GM12891 (cell line): ENCODE measurements around the gene RFX6.

ENCODE experiments used
- PAX5 ChIP-seq: IDR thresholded peaks from 2 replicates; pipeline ENCODE4 v1.6.1; 2011; ENCODE audit warnings: low read length, moderate library complexity, mild to moderate bottlenecking; ENCODE audit not compliant: insufficient read depth, severe bottlenecking
- POLR2A ChIP-seq: IDR thresholded peaks from 2 replicates; pipeline ENCODE4 v1.6.1; 2011; ENCODE audit warnings: low read depth, low read length, control low read depth
- POLR2AphosphoS5 ChIP-seq: IDR thresholded peaks from 2 replicates; pipeline ENCODE4 v1.6.1; 2011; ENCODE audit warnings: low read depth, low read length, control low read depth
- POU2F2 ChIP-seq: IDR thresholded peaks from 2 replicates; pipeline ENCODE4 v1.6.1; 2011; ENCODE audit warnings: low read depth, mild to moderate bottlenecking, control low read depth, low read length, moderate library complexity
- SPI1 ChIP-seq: IDR thresholded peaks from 2 replicates; pipeline ENCODE4 v1.6.1; 2011; ENCODE audit warnings: low read depth, low read length, control low read depth
- TAF1 ChIP-seq: IDR thresholded peaks from 2 replicates; pipeline ENCODE4 v1.6.1; 2011; ENCODE audit warnings: low read depth, low read length, control low read depth

GRCh38 chr6:116895935-116896334, 18.9 kb downstream of the RFX6 start:
- TF ChIP-seq POLR2A, result no peak
- TF ChIP-seq POLR2AphosphoS5, result no peak
- no peak for TF ChIP-seq TAF1
- TF ChIP-seq SPI1, result no peak
- no peak for TF ChIP-seq POU2F2
- TF ChIP-seq PAX5, result no peak
